Measurements from ENCODE around the gene TTBK1. TPM values are rescaled to one million over a fixed set of nuclear protein-coding genes. Genes with fewer than 3 reads are reported as not detected.

TTBK1 gene
- total RNA-seq, 1 donor from 2014 or later = 0.15 TPM

DNA sequence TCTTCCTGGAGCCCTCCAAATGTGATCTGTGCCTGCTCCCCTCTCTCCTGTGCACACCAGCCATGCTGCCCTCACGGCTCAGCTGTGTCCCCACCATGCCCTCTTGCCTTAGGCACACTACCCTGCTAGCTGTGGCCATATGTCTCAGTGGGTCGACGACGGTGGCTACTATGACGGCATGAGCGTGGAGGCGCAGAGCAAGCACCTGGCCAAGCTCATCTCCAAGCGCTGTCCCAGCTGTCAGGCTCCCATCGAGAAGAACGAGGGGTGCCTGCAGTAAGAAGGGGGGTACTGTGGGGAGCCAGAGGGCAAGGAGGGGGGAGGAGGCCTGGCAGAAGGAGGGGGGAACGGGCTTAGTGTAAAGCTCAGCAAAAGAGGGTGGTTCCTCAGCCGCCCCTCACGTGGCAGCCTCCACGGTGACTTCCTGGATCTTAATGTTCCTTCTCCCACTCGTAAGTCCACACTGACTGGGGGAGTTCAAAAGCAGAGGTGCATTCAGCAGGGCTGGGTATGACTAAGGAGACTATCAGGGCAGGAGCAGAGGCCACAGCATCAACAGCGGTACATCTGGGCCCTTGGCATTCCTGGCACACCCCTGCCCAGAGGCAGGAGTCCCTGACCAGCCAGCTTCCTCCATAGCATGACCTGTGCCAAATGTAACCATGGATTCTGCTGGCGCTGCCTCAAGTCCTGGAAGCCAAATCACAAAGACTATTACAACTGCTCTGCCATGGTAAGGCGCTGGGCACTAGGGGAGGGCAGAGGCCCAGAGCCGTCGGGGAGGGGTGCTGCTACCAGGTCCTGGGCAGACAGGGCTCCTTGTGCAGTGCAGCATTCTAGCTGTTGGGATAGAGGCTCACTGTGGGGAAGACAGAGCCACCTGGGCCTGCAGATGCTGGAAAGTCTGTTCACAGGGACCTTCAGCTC is 22.0 kb upstream of the TTBK1 start:
- DNase-seq (peak; percentile 29), ATAC-seq (peak; percentile 47)
- intact Hi-C loops (cut with micrococcal nuclease) = no loop called here

DNA sequence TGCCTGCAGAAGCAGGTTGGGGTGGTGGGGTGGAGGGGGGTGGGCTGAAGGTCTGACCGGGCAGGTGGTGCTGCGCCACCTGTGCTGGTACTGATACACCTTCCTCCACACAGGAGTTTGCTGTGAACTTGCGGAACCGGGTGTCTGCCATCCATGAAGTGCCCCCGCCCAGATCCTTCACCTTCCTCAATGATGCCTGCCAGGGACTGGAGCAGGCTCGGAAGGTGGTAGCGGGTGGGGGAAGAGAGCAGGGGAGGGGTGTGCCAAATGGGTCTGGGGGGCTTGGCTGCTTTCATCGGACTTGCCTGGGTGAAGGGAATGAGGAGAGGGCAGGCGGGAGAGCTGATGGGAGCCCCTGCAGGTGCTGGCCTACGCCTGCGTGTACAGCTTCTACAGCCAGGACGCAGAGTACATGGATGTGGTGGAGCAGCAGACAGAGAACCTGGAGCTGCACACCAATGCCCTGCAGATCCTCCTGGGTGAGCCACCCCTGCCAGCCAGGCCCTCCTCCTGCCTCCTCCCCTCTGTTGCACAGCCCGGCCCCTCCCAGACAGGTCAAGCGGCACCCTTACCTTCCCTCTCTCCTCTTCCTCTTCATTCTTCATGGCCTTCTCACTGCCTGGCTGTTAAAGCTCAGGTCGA is 20.7 kb upstream of the TTBK1 start:
- no peak for ATAC-seq
- DNase-seq = no peak
- intact Hi-C loops (cut with micrococcal nuclease) = no loop called here

DNA sequence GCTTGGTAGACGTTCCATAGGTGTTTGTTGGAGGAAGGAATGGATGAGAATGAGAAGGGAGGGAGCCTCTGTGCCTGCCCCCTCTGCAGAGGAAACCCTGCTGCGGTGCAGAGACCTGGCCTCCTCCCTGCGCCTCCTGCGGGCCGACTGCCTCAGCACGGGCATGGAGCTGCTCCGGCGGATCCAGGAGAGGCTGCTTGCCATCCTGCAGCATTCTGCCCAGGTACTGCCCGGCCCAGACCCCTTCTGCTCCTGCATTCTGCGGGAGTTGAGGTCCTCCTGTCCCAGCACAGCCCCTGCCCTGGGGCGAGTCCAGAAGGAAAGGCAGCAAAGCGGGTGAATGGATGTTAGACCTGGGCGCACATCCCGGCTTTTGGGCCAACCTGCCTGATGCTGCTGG is 20.1 kb upstream of the TTBK1 start:
- intact Hi-C loops (cut with micrococcal nuclease) = no loop called here
- no peak for DNase-seq
- ATAC-seq = no peak

DNA sequence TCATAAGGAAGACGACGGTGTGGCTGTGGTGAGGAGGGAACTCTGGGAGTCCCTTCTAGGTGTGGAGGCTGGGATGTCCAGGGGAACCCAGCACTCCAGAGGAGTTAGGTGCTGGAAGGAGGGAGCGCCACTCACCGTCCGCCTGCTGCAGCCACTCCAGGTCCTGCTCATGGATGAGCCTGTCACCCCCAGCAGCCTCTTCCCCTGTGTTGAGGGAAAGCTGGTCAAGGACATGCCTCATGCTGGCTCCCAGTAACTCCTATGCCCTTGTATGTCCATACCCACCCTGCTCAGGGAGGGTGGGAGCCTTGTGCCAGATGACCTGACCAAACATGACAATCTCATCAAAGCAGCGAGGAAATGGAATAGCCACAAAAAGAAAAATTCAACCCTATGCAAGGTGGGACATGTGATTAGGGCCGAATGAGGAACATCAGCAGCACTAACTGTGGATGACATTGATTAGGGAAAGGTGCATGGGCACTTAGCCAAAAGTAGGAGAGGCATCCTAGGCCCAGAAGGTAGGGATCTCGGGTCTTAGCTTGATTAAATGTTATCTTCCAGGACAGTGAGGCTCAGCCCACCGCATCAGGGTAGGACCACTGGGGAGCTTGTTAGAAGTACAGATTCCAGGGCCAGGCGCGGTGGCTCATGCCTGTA is 17.0 kb upstream of the TTBK1 start:
- ATAC-seq = no peak
- intact Hi-C loops (cut with micrococcal nuclease) = no loop called here
- DNase-seq = no peak

DNA sequence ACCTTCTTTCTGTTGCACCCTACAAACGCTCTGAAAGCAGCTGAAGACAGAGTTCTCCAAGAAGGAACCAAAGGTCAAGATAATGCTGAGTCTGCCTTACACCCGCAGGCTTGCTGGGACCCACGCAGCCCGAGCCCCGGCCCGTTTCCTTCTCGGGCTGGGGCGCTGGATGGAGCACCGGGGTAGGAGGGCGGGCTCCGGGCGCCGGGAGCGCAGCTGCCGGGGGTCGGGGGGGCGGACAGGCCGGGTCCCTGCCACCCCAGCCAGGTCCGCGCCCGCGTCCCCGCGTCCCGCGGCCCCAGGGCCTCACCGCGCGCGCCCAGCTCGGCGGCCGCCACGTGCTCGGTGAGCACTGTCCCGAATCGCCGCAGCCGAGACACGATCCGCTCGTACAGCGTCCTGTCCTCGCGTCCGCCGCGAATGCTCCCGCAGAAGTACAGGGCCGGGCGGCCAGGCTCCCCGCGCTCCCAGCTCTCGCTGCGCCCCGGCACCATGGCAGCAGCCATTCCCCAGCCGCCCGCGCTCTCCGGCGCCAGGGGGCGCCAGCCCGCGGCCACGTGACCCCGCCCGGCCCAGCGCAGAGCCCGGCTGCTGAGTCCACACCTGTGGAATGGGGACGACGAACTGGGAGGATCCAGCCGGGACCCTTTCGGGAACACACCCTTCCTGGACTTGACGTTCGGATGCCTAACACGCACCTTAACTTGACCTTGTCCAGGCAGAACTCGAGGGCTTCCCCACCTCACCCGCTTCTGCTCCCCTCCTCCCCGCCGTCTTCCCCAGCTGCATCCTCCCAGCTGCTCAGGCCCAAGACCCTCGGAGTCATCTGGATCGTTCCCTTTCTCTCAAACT is 14.1 kb upstream of the TTBK1 start, which contains the start of gene DNPH1:
TSS of gene DNPH1 (minus strand) at position 531 of the 852 bp plus-strand sequence. CDS start at position 506, 25 bp downstream.
- DNase-seq (peak; percentile 88), ATAC-seq (peak; percentile 97)
- intact Hi-C loops (cut with micrococcal nuclease) = no loop called here

DNA sequence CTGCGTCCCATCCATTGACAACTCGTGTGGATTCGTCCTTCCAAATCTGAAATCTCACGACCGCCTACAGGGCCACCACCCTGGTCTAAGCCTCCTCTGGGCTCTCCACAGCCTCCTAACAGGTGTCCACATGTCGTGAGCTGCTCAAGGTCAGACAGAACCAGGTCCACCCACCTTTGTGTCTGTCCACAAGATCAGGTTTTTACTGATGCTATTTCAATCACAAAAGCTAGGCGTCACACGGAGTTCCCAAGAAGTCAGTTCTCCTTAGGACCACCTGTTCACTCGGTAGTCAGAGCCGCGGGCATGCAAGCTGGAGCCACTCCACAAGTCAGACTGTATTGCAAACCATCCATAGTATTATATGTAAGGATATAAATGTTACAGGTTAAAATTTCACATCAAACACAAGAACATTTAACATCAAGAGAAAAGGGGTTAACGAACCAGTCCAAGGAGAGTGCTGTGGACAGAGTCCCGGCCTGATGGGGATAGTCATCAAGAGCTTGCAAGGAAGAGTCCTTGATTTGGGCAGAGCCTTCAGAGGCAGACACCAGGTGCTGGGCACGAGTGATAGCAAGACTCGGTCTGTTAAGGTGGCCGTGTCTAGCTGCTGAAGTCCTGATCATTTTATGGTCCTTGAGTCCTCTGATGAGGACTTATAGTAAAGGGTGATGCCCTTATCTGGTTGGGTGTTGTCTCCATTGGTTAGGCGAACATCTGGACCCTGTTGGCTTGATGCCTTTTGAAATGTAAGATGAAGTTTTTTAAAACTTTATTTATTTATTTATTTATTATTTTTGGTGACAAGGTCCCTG is 13.3 kb upstream of the TTBK1 start:
- intact Hi-C loops (cut with micrococcal nuclease) = no loop called here
- DNase-seq = no peak
- peak; percentile 3 for ATAC-seq

DNA sequence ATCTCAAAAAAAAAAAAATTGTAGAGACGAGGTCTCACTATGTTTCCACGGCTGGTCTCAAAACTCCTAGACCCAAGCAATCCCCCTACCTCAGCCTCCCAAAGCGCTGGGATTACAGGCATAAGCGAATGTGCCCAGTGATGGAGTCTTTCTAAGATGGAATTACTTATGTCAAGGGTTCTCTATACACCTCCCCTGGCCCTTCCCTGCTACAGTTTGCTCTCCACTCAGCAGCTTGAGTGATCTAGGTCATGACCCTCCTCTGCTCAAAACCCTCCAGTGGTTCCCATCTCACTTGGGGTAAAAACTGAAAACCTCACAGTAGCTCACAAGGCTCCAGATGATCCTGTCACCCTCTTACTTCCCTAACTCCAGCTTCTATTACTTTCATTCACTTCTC is 12.2 kb upstream of the TTBK1 start:
- no peak for DNase-seq
- intact Hi-C loops (cut with micrococcal nuclease) = no loop called here
- ATAC-seq = no peak

DNA sequence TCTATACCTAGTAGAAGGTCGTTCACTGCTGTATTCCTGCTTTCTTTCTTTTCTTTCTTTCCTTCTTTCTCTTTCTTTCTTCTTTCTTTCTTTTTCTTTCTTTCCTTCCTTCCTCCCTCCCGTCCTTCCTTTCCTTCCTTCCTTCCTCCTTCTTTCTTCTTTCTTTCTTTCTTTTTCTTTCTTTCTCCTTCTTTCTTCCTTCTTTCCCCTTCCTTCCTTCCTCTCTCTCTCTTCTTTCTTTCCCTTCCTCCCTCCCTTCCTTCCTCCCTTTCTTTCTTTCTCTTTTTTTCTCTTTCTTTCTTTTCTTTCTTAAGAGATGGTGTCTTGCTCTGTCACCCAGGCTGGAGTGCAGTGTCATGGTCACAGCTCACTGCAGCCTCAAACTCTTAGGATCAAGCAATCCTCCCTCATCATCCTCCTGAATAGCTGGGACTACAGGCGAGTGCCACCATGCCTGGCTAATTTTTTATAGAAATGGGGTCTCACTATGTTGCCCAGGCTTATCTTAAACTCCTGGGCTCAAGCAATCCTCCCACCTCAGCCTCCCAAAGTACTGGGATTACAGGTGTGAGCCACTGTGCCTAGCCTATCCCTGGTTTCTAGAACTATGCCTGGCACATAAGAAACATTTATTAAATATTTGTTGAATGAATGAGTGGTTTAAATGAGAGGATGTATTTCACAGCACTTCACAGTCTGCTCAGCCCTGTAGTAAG is 11.4 kb upstream of the TTBK1 start:
- no peak for DNase-seq
- intact Hi-C loops (cut with micrococcal nuclease) = no loop called here
- ATAC-seq = no peak

DNA sequence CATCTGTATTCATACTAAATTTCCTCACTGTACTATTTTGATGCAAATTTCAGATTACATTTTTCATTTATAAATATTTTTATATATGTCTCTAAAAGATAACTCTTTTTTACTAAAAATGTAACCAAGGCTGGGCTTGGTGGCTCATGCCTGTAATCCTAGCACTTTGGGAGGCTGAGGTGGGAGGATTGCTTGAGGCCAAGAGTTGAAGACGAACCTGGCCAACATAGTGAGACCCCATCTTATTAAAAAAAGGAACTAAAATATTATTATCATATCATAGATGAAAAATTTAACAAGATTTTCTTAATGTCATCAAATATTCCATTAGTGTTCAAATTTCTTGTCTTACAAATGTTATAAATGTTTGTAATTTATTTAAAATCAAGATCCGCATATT is 7.4 kb upstream of the TTBK1 start:
- ATAC-seq (no peak), DNase-seq (no peak)
- intact Hi-C loops (cut with micrococcal nuclease) = no loop called here

DNA sequence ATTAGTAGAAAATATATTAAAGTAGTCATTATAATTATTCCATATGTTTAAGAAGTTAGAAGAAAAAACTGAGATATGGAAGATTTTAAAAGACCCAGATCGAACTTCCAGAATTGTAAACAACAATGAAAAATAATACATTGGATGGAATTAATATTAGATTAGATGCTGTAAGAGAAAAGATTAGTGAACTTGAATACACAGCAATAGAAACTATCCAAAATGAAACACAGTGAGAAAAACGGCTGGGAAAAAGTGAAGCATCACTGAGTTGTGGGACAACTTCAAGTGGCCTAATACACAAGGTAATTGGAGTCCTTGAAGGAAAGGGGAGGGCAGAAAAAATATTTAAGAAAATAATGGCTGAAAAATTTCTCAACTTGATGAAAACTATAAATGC is 4.2 kb upstream of the TTBK1 start:
- intact Hi-C loops (cut with micrococcal nuclease) = no loop called here
- no peak for DNase-seq

DNA sequence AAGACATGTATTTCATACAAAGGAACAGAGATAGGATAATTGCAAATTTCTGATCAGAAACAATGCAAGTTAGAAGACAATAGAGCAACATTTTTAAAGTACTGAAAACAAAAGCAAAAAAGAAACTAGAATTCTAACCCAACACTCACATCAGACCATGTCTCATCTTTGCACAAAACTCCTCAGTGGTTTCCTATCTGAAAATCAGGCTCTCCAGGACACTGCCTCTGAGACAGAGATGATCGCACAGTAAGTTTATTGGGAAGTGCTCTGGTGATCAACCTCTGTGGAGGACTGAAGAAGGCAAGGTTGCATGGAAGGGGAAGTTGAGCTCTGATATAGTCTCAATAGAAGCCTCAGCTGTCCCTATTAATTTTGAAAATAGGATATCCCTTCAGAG is 2.3 kb upstream of the TTBK1 start:
- intact Hi-C loops (cut with micrococcal nuclease) = no loop called here
- no peak for DNase-seq
- no peak for ATAC-seq

More for the DNA sequence above, 4.2 kb upstream of the TTBK1 start:
- ATAC-seq = no peak

DNA sequence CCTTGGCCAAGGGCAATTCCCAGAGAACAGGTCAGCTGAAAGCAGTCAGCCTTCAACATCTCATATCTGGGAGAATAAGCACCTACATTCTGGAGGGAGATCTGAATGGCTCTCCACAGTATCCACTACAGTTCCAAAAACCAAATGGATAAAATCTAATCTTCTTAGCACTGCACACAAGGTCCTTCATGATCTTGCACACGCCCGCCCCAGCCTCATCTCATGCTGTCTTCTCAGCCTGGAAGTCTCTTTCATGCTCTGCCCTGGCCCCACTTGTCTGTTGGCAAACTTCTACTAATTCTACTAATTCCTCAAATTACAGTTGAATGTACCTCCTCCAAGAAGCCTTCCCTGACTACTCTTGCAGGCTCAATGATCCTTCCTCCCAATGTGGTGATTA is 1.8 kb upstream of the TTBK1 start:
- intact Hi-C loops (cut with micrococcal nuclease) = no loop called here
- DNase-seq (no peak), ATAC-seq (no peak)

DNA sequence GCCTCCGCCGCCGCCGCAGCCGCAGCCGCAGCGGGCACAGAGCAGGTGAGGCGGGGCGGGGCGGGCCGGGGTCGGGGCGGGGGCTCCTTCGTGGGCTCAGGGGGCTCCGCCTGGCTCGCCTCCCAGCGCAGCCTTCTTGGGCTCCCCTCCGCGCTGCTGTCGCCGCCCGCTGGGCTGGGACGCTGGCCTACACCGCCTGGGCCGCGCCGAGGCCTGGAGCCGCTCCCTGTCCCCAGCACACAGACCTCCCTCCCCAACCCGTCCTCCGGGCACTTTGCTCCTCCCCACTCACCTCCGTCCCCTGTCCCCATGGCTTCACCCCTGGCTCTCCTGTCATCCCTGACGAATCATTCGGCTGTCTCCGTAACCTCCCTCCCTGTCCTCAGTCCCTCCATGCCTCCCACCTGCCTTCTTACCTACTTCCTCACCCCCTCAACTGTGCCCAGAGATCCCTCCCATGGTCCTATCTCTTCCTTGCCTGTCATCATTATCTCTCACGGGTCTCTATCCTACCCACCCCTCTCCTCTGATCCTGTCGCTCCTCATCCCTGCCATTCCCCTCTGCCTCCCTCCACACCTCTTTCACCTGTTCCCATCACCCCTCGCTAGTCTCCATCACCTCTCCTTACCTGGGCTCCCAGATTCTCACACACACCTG is 512 bp downstream of the TTBK1 start:
- no peak for ATAC-seq
- intact Hi-C loops (cut with micrococcal nuclease) = no loop called here

DNA sequence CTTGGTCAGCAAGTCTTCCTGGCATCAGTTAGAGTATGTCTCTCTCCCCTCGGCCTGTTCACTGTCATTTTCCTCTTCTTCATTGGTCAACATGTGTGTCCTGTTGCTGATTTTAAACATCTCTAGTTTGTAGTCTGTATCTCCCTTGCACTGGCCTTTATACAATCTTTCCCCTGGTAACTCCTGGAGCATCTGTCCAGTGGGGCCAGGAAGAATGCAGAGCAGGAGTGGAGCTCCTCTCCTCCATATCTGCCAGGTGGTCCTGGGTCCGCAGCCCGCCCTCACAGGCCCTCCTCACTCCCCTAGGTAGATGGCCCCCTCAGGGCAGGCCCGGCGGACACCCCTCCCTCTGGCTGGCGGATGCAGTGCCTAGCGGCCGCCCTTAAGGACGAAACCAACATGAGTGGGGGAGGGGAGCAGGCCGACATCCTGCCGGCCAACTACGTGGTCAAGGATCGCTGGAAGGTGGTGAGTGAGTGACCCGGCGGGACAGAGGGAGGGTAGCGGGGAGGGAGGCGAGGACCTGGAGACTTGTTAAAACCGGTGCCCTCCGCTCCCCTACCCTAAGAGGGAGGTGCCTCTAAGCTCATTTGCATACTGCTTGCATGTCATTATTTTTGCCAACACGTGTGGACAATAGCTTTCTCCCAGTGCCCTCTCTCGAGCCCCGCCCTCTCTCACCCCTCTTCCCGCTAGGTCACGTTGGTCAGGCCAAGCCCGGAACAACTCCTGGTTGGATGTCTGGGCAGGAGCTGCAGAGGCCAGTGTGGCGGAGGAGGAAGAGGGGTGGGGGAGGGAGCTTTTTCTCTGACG is 3.2 kb downstream of the TTBK1 start:
- ATAC-seq (peak; percentile 82), DNase-seq (peak; percentile 70)
- intact Hi-C loops (cut with micrococcal nuclease) = no loop called here

More for the DNA sequence above, 512 bp downstream of the TTBK1 start:
- DNase-seq = no peak

DNA sequence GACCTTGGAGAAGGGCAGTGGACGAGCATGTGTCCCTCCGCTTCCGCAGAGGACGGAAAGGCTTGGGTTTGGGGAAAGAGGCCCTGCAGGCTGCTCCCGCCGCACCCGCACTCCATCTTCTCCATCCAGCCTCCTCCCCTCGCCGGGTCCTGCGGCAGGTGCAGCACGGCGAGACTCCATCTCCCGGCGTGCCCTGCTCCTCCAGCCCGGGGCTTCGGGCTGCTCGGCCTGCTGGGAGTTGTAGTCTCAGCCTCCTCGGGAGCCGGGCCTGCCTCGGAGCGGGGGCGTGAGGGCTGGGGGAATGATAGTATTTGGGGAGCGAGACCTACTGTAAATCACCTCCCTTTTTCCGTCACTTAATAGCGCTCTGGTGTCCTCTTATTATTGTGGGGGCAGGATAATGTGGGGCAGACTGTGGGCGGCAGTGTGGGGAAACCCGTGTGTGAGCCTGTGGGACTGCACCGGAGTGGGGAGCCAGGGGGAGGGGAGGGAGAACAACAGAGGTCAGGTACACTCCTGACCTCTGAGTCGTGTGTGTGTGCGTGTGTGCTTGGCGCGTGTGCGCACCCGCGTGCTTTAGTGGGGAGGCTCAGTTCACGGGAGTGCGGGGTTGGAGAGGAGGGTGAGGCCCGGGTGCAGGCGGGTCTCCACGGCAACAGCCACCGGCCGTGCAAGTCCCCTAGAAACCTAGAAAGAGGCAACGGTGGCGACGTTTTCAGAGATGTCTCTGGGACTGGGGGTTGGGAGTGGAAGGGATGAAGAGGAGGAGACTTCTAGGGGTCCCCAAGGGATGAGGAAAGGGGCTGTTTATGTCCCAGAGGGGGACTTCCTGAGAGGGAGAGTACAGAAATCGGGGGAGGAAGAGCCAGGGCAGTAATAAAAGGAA is 4.1 kb downstream of the TTBK1 start:
- ATAC-seq = peak; percentile 97
- intact Hi-C loops (cut with micrococcal nuclease) = no loop called here

More for the DNA sequence above, 4.1 kb downstream of the TTBK1 start:
- peak; percentile 88 for DNase-seq
